RWPE1 (cell line): Measurements from ENCODE around the gene SOCS1.

ENCODE experiments used
- CTCF ChIA-PET: fragments of 350-600 bp; sonication (Branson Sonifier 250); formaldehyde crosslinking; extraction: SDS; loops from one replicate; lab custom pipeline; 2021; lab: Yijun Ruan, JAX
- POLR2A ChIA-PET: fragments of 400-600 bp; formaldehyde crosslinking; extraction: SDS; loops from one replicate; lab custom pipeline; 2020; ENCODE audit warnings: antibody characterized with exemption; ENCODE audit not compliant: low non-redundant PET; lab: Yijun Ruan, JAX
- DNase-seq: peaks from one replicate; pipeline ENCODE4 v3.0.0; 2012; ENCODE audit warnings: low spot score
- H3K27ac ChIP-seq: fragments of 450-650 bp; 2 replicates; pipeline ENCODE4 v1.5.1; 2017
- CTCF ChIP-seq: fragments of 450-650 bp; conservative IDR thresholded peaks from 2 replicates; pipeline ENCODE4 v1.5.1; 2017; ENCODE audit warnings: low read depth, mild to moderate bottlenecking

Gene SOCS1

GRCh38 chr16:11205754-11206581, 50.0 kb downstream of the SOCS1 start:
- TF ChIP-seq CTCF: no peak
- DNase-seq: no peak
- peak overlapping the region; percentile 30 for H3K27ac ChIP-seq
- CTCF ChIA-PET: interaction anchor here (2.1 kb wide), 1 partner anchor 13 kb away, joined by 12 read pairs; no protein-coding TSS in a partner anchor
- POLR2A ChIA-PET: no interaction called here

GRCh38 chr16:11205065-11205699, 50.8 kb downstream of the SOCS1 start:
- TF ChIP-seq CTCF: no peak
- DNase-seq: no peak
- H3K27ac ChIP-seq: no peak overlapping the region; the same call in 1 of the 2 replicates
- ChIA-PET POLR2A (no interaction called here), CTCF (interaction anchor here (0.6 kb wide), 1 partner anchor 37 kb away, joined by 3 read pairs; no protein-coding TSS in a partner anchor)

- no peak for DNase-seq
- TF ChIP-seq CTCF: no peak
- CTCF ChIA-PET: interaction anchor here (0.6 kb wide), 1 partner anchor 37 kb away, joined by 3 read pairs; no protein-coding TSS in a partner anchor
- POLR2A ChIA-PET: no interaction called here
- H3K27ac ChIP-seq: no peak overlapping the region
These were observed 51.4 kb downstream of the SOCS1 start for GRCh38 chr16:11204513-11205047.
